GM18508 (cell line): Measurements from ENCODE around the gene PHF19.

Experiments
- ATAC-seq: cut with Tn5 transposase; IDR thresholded peaks from one replicate; pipeline ENCODE4 v1.9.1; 2021; ENCODE audit warnings: moderate number of reproducible peaks; ENCODE audit not compliant: insufficient read depth, unreplicated experiment

Gene PHF19

GRCh38 chr9:120856700-120857099 is 20.3 kb downstream of the PHF19 start:
- ATAC-seq = no peak

GRCh38 chr9:120855827-120856670 is 20.9 kb downstream of the PHF19 start:
- ATAC-seq = no peak

- ATAC-seq = no peak
Observed at GRCh38 chr9:120854596-120855327, 22.2 kb downstream of the PHF19 start.

- no peak for ATAC-seq
Observed at GRCh38 chr9:120853198-120853597, 23.8 kb downstream of the PHF19 start.

GRCh38 chr9:120852240-120853010 is 24.6 kb downstream of the PHF19 start:
- no peak for ATAC-seq

GRCh38 chr9:120851449-120851848 is 25.5 kb downstream of the PHF19 start:
- no peak for ATAC-seq

GRCh38 chr9:120850315-120850714 is 26.7 kb downstream of the PHF19 start:
- ATAC-seq = no peak

- no peak for ATAC-seq
Observed at GRCh38 chr9:120846906-120847305, 30.1 kb downstream of the PHF19 start.

- no peak for ATAC-seq
Observed at GRCh38 chr9:120846251-120846889, 30.6 kb downstream of the PHF19 start.

GRCh38 chr9:120845255-120845654 is 31.7 kb downstream of the PHF19 start:
- no peak for ATAC-seq

GRCh38 chr9:120842685-120843485 is 34.1 kb downstream of the PHF19 start, which contains the start of gene PSMD5:
TSS of gene PSMD5 (minus strand) at chr9:120842922. CDS start at chr9:120842909, 13 bp downstream.
- peak; percentile 96 for ATAC-seq

- no peak for ATAC-seq
Observed at GRCh38 chr9:120841930-120842684, 34.9 kb downstream of the PHF19 start.

GRCh38 chr9:120839146-120839545 is 37.8 kb downstream of the PHF19 start:
- ATAC-seq = no peak

GRCh38 chr9:120837921-120838320 is 39.1 kb downstream of the PHF19 start:
- no peak for ATAC-seq

- no peak for ATAC-seq
Observed at GRCh38 chr9:120833325-120833724, 43.7 kb downstream of the PHF19 start.

- no peak for ATAC-seq
Observed at GRCh38 chr9:120832807-120833206, 44.2 kb downstream of the PHF19 start.

GRCh38 chr9:120830865-120831264 is 46.1 kb downstream of the PHF19 start:
- ATAC-seq = no peak

GRCh38 chr9:120830151-120830550 is 46.8 kb downstream of the PHF19 start:
- ATAC-seq = no peak

GRCh38 chr9:120829650-120830049 is 47.3 kb downstream of the PHF19 start:
- no peak for ATAC-seq
